Islet of Langerhans (tissue), 1 donor: Measurements from ENCODE around the gene CKS1B.

ENCODE experiments used
- FAIRE-seq: peaks from one replicate; lab custom pipeline; 2011; peaks lifted over from hg19 to GRCh38; lab: Jason Lieb, UNC

The CKS1B gene

GRCh38 chr1:155015527-155016230 lies 41.2 kb downstream of the CKS1B start:
- no peak for FAIRE-seq

DNA sequence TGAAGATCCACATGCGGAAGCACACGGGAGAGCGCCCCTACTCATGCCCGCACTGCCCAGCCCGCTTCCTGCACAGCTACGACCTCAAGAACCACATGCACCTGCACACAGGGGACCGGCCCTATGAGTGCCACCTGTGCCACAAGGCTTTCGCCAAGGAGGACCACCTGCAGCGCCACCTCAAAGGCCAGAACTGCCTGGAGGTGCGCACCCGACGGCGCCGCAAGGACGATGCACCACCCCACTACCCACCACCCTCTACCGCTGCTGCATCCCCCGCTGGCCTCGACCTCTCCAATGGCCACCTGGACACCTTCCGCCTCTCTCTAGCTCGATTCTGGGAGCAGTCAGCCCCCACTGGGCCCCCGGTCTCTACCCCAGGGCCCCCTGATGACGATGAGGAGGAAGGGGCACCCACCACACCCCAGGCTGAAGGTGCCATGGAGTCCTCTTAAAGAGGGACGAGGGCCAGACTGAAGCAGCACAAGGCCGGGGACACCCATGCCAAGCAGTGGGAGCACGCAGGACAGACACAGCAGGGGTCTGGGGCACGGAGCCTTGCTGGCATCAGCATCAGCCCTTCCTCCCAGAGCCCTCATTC lies 41.9 kb downstream of the CKS1B start:
- FAIRE-seq = no peak

DNA sequence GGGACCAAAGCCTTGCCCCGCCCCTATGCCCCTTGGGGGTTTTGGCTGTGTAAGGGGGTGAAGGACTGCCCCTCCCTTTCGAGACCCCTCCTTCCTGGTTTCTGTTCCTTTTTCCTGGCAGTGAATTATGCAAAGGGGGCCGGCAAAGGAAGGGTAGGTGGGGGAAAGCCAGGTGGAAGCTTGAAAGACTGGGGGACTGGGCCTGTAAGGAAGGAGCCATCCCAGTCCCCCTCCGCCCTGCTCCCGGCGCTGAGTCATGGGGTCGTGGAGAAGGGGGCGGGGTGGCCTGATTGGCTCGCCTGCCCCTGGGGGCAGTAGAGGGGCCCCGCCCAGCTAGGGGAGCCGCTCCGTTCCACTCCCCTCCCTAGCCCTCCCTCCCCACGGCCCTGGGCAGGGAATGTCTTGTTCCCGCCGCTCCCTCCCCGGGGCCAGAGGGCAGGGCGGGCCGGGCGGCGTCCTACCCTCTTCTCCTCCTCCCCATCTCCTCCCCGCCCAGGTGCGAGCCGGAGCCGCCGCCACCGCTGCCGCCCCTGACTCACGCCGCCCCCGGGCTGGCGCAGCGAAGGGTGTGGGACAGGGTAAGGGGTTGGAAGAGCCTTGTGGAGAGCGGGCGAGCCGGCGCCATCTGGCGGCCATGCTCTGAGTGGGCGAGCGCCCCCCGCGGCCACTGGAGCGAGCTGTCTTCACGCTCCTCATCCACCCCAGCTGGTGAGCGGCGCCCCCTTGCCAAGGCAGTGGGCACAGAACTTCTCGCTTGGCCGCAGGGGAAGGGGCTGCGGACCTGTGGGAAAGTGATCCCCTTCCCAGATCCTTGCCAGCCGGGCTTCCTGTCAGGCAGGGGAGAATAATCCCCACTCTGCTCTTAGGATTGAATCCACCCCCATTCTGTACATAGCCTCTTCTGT lies 42.8 kb downstream of the CKS1B start:
- FAIRE-seq = no peak

DNA sequence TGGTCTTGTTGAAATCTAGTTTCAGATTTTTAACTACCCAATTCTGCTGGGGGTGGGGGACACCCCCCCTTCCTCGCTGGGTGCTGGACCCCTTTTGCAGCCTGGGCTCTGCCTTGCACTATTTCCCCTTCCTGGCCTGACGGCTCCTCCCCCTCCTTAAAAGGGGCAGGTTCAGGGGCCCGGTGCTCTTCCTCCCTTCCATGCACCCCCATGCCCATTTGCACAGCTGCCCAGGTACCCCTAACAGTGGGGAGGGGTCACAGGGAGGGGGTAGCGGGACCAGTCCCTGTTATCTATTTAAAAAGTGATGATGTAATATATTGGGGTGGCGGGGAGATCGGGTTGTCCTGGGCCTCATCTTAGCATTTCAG lies 43.5 kb downstream of the CKS1B start:
- no peak for FAIRE-seq

DNA sequence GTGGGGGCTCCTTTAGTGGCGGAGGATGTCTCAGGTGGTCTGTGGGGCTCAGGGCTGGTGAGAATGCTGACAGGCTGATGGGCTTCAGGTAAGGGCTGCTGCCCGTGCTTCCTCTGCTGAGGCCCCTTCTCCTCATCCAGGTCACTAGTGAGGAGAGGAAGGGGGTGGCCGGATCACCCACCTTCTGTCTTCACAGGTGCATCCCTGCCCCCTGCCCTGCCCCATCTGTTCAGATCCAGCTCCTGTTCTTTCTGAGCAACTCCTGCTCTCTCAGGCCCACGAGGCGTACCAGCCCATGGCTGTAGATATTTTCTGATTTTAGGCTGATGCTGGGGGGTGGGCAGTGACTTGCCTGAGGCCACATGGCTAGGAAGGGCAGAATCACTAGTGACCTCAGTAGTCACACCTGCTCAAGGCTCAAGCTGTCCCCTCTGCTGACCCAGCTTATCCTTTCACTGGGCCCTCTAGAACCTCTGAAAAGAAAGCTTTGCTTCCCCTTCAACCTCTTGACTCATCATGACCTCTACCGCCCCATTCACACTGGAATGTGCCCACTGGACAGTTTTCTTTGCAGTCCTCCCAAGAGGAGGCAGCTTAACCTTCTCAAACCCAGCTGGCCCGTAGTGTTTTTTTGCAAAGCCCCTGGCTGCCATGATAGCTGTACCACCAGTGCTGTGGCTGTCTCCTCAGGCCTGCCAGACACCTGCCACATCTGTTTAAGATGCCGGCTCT lies 44.3 kb downstream of the CKS1B start:
- FAIRE-seq = no peak

DNA sequence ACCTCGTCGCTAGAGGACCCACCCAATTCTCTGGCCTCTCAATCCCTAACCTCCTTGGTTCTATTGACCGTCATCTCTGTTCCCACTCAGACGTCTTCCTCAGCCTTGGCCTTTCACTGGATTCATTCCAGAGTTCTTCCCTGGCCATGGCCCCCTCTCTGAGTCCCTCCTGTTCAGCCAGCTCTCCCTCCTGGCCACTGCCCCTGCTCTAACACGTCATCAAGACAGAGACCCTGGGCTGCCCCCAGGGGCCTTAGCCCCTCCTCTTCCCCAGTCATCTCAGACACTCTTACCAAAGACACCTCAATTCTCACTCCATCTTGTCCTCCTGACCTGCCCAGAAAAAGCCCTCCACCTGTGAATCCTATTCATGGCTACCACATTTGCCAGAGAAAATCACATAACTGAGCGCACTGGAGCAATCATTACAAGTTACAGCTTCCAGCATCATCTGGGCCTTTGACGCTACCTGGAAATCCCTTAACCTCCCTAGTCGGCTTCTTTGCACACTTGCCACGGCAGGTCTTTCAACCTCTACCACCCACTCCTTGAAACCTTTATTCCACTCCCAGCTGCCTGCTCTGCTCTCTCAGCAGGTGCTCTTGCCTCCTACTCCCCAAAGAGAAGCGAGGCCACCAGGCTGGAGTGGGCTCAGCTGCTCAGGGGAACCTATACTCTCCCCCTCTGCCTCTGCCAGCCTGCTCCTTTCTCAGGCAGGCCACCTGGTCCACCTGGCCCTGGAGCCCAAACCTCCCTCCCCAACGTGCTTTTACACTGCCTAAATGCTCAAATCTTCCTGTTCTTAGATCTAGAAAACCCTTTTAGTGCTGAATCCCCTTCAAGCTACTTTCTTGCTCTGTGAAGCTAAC lies 45.1 kb downstream of the CKS1B start:
- no peak for FAIRE-seq

- FAIRE-seq = no peak
Measured at GRCh38 chr1:155022136-155022926, 47.9 kb downstream of the CKS1B start.

DNA sequence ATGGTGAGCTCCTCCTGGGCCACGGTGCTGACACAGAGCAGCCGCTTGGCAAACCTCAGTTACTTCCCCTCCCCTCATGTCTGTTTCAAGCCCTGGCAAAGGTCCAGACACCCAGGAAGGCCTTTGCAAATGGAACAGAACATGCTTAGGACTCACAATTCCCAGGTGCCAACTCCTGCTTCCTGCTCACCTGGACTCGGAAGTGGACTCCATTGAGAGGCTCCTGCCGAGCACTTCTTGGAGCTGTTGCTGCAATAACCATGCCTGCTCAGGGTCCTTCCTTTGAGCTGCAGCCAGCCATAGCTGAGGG lies 48.4 kb downstream of the CKS1B start:
- no peak for FAIRE-seq

DNA sequence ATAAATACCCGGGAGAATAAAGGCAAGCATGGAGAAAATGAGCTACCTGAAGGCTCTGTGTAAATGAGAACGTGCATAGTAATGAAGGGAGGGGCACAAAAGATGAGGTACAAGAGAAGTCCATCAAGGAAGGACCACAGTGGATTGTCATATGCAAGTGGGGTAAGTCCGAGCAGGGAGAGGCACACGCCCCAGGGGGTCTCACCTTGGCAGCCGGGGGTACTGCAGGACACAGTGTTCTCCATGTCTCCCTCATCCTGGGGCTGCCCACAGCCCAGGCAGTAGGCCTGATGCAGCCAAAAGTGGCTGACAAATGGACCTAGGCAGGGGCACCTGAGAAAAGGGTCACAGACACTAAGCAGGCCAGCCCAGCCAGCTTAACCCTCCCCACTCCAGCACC lies 49.1 kb downstream of the CKS1B start:
- FAIRE-seq = no peak

- no peak for FAIRE-seq
Measured at GRCh38 chr1:155024315-155024714, 49.8 kb downstream of the CKS1B start.

DNA sequence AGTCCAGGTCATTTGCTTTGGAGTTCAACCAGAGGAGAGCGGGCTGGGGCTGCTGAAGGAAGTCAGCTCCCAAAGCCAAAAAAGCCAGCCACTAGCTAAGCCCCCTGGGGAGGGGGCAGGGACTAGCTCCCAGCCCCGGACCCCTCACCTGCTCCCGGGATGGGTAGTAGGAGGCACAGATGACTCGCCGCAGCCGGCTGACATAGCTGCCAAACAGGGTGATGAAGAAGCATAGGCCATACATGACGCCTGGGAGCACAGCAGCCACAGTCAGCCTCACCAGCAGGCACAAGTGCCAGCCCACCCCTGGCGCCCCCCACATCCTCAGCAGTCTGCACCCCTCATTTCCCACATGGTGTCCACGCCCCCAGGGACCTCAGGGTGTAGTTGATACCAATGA lies 51.7 kb downstream of the CKS1B start:
- no peak for FAIRE-seq

DNA sequence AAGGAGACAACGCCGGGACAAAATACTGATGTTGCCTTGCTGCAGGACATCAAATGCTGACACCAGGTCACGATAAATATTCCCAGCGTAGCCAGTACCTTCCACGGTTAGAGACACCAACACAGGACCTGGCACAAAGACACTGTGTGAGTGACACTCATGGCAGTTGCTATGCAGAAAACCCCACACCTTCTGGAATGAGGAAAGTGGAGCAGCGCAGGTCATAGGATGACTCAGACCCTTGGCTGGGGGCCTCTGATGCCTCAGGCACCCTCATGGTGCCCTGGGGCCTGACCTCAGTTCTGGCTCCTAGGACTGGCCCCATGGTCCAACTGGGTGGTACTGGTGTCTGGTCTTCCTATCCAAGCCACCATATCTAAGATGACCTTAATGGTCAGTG lies 52.1 kb downstream of the CKS1B start:
- FAIRE-seq = no peak
